Caco-2 (cell line): ENCODE results near the gene TEX13C. TPM values are rescaled to one million over a fixed set of nuclear protein-coding genes. Genes with fewer than 3 reads are reported as not detected.
"Not testable (repeated sequence)": the region's sequence is repeated elsewhere in the genome, so short reads cannot be mapped to it uniquely, and the experiment has no call there.

Source experiments
- BruUV-seq: library from RNA; stranded (reverse); fragments of 400-500 nt; replicated peaks from 2 replicates; lab custom pipeline; 2021; lab: Mats Ljungman, UMichigan
- CTCF ChIA-PET: fragments of 300-600 bp; sonication (Branson Sonifier 250); formaldehyde crosslinking; loops from one replicate; lab custom pipeline; 2022; ENCODE audit warnings: antibody characterized with exemption; lab: Charles Lee
- POLR2A ChIA-PET: fragments of 300-600 bp; sonication (Branson Sonifier 250); formaldehyde crosslinking; loops from one replicate; lab custom pipeline; 2022; ENCODE audit warnings: antibody characterized with exemption; lab: Charles Lee
- DNase-seq, 2 experiments: peaks; one replicate each; pipeline versions ENCODE4 v3.0.0 to v3.0.0-alpha.2; 2020 to 2022
- H3K27me3 ChIP-seq: replicated peaks from 2 replicates; pipeline ENCODE4 v1.6.0; 2011; ENCODE audit warnings: low read length; ENCODE audit not compliant: control insufficient read depth, insufficient read depth
- H3K36me3 ChIP-seq: 2 replicates; pipeline ENCODE4 v1.5.1; 2011; ENCODE audit warnings: low read length; ENCODE audit not compliant: control insufficient read depth, insufficient read depth
- H3K4me1 ChIP-seq: fragments of 250-450 bp; sonication (Bioruptor Pico); 2 replicates; pipeline ENCODE4 v1.5.1; 2020; ENCODE audit warnings: mild to moderate bottlenecking
- H3K4me3 ChIP-seq: 2 replicates; pipeline ENCODE4 v1.5.1; 2011; ENCODE audit warnings: low read depth, mild to moderate bottlenecking, control low read depth, low read length
- H3K9me3 ChIP-seq: fragments of 250-450 bp; sonication (Bioruptor Pico); 2 replicates; pipeline ENCODE4 v1.5.1; 2020; ENCODE audit warnings: mild to moderate bottlenecking, moderate library complexity
- H3K27ac Mint-ChIP-seq: one replicate; pipeline ENCODE4 v1.8.0; 2022; ENCODE audit warnings: mixed read lengths; ENCODE audit not compliant: unreplicated experiment
- H3K27me3 Mint-ChIP-seq: one replicate; pipeline ENCODE4 v1.8.0; 2022; ENCODE audit warnings: mixed read lengths; ENCODE audit not compliant: insufficient read depth, unreplicated experiment
- H3K36me3 Mint-ChIP-seq: one replicate; pipeline ENCODE4 v1.8.0; 2022; ENCODE audit warnings: mild to moderate bottlenecking, mixed read lengths; ENCODE audit not compliant: insufficient read depth, unreplicated experiment
- H3K4me1 Mint-ChIP-seq: one replicate; pipeline ENCODE4 v1.8.0; 2022; ENCODE audit warnings: low read depth, mixed read lengths; ENCODE audit not compliant: unreplicated experiment
- H3K4me3 Mint-ChIP-seq: one replicate; pipeline ENCODE4 v1.8.0; 2022; ENCODE audit warnings: mild to moderate bottlenecking, moderate library complexity, mixed read lengths; ENCODE audit not compliant: unreplicated experiment
- H3K9me3 Mint-ChIP-seq: one replicate; pipeline ENCODE4 v1.8.0; 2022; ENCODE audit warnings: mixed read lengths; ENCODE audit not compliant: unreplicated experiment
- intact Hi-C: fragments of 100-400 bp; cut with micrococcal nuclease; formaldehyde crosslinking; loops from one replicate; pipeline ENCODE4 v1.10.0; 2022; ENCODE audit not compliant: unreplicated experiment
- total RNA-seq: library from RNA; stranded (reverse); gene quantifications from 2 replicates; pipeline ENCODE4 v1.2.3, GENCODE V29; 2022
- TF ChIP-seq, protein P1 (sequence below), 2 experiments: fragments of 200-600 bp in 1 of 2; IDR thresholded peaks; 1 replicate in 1 of 2; 2 replicates in 1 of 2; pipeline versions ENCODE4 v1.5.1 to v1.8.0; 2011 to 2022; ENCODE audit warnings: antibody characterized with exemption in 1 of 2, control low read depth in 1 of 2, inconsistent platforms in 1 of 2, low read depth in 1 of 2, low read length in 1 of 2, mild to moderate bottlenecking in 1 of 2, moderate library complexity in 1 of 2; ENCODE audit not compliant: insufficient read depth in 1 of 2, severe bottlenecking in 1 of 2, unreplicated experiment in 1 of 2

The TEX13C gene
- total RNA-seq, 1 experiment from 2014 or later: not detected

DNA sequence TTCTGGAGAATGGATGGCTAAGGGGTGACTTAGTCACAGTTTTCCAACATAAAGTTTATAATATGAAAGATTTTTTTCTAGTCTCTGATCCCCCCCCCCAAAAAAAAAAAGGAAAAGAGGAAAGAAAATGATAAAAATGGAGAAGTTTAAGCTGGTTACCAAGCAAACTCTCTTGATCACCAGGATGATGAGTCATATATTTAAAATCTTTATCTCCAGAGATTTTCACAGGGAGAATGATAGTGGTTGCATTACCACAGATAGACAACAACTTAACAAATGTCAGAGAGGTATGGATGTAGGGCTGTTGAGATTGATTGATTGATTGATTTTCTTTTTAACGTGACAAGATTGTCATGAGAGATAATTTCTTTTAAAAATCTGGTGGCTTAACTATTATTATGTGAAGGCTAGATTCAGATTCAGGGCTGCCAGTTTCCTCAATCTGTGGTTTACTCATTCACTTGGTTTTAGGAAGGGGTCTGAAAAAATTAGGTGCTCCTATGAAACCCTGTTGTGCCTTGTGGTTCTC lies 13.3 kb upstream of the TEX13C start:
- intact Hi-C loops: no loop called here
- no peak overlapping the region for H3K4me3 Mint-ChIP-seq
- H3K4me1 ChIP-seq: no peaks in the 10 kb centered on the region
- H3K27ac Mint-ChIP-seq: no peak overlapping the region
- no peak overlapping the region for H3K4me3 ChIP-seq
- ChIA-PET CTCF (no interaction called here), POLR2A (no interaction called here)
- no peaks in the 10 kb centered on the region for H3K9me3 ChIP-seq
- no peaks in the 10 kb centered on the region for H3K36me3 ChIP-seq
- TF ChIP-seq, protein P1, sequence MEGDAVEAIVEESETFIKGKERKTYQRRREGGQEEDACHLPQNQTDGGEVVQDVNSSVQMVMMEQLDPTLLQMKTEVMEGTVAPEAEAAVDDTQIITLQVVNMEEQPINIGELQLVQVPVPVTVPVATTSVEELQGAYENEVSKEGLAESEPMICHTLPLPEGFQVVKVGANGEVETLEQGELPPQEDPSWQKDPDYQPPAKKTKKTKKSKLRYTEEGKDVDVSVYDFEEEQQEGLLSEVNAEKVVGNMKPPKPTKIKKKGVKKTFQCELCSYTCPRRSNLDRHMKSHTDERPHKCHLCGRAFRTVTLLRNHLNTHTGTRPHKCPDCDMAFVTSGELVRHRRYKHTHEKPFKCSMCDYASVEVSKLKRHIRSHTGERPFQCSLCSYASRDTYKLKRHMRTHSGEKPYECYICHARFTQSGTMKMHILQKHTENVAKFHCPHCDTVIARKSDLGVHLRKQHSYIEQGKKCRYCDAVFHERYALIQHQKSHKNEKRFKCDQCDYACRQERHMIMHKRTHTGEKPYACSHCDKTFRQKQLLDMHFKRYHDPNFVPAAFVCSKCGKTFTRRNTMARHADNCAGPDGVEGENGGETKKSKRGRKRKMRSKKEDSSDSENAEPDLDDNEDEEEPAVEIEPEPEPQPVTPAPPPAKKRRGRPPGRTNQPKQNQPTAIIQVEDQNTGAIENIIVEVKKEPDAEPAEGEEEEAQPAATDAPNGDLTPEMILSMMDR (IDR thresholded peaks at IDR 0.05; ENCODE audit: insufficient read depth in 1 of 2, low read depth in 1 of 2, low read length in 1 of 2, severe bottlenecking in 1 of 2, unreplicated experiment in 1 of 2): no peak
- no peaks in the 10 kb centered on the region for H3K36me3 Mint-ChIP-seq
- no peaks in the 10 kb centered on the region for H3K4me1 Mint-ChIP-seq
- no peaks in the 10 kb centered on the region for H3K27me3 Mint-ChIP-seq
- no peaks in the 10 kb centered on the region for H3K27me3 ChIP-seq
- no TSS peak for BruUV-seq
- DNase-seq: no peak
- H3K9me3 Mint-ChIP-seq: no peaks in the 10 kb centered on the region

DNA sequence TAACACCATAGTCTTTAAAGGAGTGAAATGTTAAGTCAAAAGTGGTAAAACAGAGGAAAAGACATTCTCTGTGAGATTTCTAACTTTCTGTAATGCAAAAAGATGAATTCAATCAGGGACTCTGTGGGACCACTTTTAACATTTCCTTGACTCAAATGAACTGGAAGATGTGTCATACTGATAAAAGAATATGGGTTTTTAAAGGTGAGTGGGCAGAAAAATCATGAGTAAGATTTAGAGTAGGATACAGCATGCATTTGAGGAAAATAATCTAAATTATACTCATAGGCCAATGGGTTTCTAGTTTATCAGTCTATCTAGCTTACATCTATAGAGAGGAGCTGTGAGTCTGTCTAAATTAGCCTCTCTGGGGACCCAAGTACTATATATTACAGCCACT lies 11.0 kb upstream of the TEX13C start:
- POLR2A ChIA-PET: no interaction called here
- H3K9me3 ChIP-seq: no peaks in the 10 kb centered on the region
- no peak overlapping the region for H3K4me3 Mint-ChIP-seq
- DNase-seq: no peak
- H3K27me3 Mint-ChIP-seq: no peaks in the 10 kb centered on the region
- H3K9me3 Mint-ChIP-seq: no peaks in the 10 kb centered on the region
- H3K4me3 ChIP-seq: no peak overlapping the region
- TF ChIP-seq, protein P1 (IDR thresholded peaks at IDR 0.05; ENCODE audit: insufficient read depth in 1 of 2, low read depth in 1 of 2, low read length in 1 of 2, severe bottlenecking in 1 of 2, unreplicated experiment in 1 of 2): no peak
- no peaks in the 10 kb centered on the region for H3K36me3 ChIP-seq
- H3K4me1 Mint-ChIP-seq: no peaks in the 10 kb centered on the region
- no peaks in the 10 kb centered on the region for H3K27me3 ChIP-seq
- H3K27ac Mint-ChIP-seq: no peak overlapping the region
- CTCF ChIA-PET: no interaction called here
- intact Hi-C loops: no loop called here
- no TSS peak for BruUV-seq
- H3K36me3 Mint-ChIP-seq: no peaks in the 10 kb centered on the region
- no peaks in the 10 kb centered on the region for H3K4me1 ChIP-seq

GRCh38 chrX:125319166-125319565 lies 505 bp upstream of the TEX13C start:
- H3K4me1 Mint-ChIP-seq, POLR2A ChIA-PET, intact Hi-C loops, H3K9me3 Mint-ChIP-seq, H3K4me3 ChIP-seq, H3K4me1 ChIP-seq, H3K4me3 Mint-ChIP-seq, BruUV-seq, H3K27me3 ChIP-seq, H3K27ac Mint-ChIP-seq, H3K36me3 Mint-ChIP-seq, DNase-seq, H3K27me3 Mint-ChIP-seq, H3K36me3 ChIP-seq, CTCF ChIA-PET, H3K9me3 ChIP-seq: not testable (repeated sequence)

DNA sequence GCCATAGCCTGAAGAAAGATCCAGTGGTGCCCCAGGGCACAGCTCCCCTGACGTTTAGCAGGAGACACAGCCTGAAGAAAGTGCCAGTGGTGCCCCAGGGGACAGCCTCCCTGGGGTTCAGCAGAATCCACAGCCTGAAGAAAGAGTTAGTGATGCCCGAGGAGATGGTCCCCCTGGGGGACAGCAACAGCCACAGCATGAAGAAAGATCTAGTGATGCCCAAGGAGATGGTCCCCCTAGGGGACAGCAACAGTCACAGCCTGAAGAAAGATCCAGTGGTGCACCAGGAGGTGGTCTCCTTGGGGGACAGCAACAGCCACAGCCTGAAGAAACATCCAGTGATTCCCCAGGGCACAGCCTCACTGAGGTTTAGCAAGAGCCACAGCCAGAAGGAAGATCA lies 2.8 kb downstream of the TEX13C start:
- Mint-ChIP-seq H3K9me3 (no peaks in the 10 kb centered on the region), H3K36me3 (no peaks in the 10 kb centered on the region), H3K4me3 (no peak overlapping the region), H3K4me1 (no peaks in the 10 kb centered on the region), H3K27ac (no peak overlapping the region), H3K27me3 (no peaks in the 10 kb centered on the region)
- BruUV-seq: no TSS peak
- ChIA-PET CTCF (no interaction called here), POLR2A (no interaction called here)
- no peak for DNase-seq
- H3K4me1 ChIP-seq: no peaks in the 10 kb centered on the region
- no peaks in the 10 kb centered on the region for H3K36me3 ChIP-seq
- intact Hi-C loops: no loop called here
- no peaks in the 10 kb centered on the region for H3K9me3 ChIP-seq
- H3K4me3 ChIP-seq: no peak overlapping the region
- TF ChIP-seq, protein P1 (IDR thresholded peaks at IDR 0.05; ENCODE audit: insufficient read depth in 1 of 2, low read depth in 1 of 2, low read length in 1 of 2, severe bottlenecking in 1 of 2, unreplicated experiment in 1 of 2): no peak
- no peaks in the 10 kb centered on the region for H3K27me3 ChIP-seq
